NCI-H345 treated with DMSO at 0.1 percent for 48 hours (cell line): ENCODE data around the gene RASEF.

Experiments used
- DNase-seq: peaks from one replicate; lab custom pipeline; 2025; ENCODE audit not compliant: unreplicated experiment; lab: John Stamatoyannopoulos, UW

The RASEF gene

DNA sequence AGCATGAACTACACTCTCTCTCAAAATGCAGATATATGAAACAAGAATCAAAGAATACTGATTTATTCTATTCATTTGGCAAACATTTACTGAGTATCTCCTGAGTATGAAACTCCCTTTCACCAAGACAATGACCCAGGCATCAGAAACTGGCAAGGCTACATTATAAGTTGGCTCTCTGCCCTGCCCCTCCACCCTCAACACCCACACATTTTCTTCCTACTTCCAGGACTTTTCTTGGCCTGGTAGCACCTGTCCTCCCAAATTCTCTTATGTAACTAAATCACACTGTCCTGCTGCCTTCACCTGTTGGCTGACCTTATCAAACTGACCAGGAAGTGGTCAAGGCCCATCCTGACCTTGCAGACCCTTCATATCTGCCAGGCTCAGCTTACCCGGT is 3.5 kb downstream of the RASEF start:
- no peak for DNase-seq

- no peak for DNase-seq
Observed at GRCh38 chr9:83056911-83057310, 6.0 kb downstream of the RASEF start.

DNA sequence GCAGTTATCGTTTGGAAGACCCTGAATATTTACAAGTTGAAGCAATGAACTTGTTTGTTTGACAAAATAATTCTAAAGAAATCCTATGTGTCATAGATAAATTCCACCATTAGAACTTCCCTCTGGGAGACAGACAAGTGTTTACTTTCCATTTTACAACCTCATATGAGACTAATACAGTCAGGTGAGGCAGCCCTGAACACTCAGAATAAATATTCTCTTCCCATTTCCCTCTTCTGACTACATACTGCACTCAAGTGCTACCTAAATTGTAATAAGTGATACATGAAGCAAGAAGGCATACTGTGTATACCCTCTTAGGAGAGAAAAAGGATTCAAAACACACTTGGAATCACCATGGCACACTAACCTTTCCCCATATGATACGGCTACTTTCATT is 6.8 kb downstream of the RASEF start:
- no peak for DNase-seq

DNA sequence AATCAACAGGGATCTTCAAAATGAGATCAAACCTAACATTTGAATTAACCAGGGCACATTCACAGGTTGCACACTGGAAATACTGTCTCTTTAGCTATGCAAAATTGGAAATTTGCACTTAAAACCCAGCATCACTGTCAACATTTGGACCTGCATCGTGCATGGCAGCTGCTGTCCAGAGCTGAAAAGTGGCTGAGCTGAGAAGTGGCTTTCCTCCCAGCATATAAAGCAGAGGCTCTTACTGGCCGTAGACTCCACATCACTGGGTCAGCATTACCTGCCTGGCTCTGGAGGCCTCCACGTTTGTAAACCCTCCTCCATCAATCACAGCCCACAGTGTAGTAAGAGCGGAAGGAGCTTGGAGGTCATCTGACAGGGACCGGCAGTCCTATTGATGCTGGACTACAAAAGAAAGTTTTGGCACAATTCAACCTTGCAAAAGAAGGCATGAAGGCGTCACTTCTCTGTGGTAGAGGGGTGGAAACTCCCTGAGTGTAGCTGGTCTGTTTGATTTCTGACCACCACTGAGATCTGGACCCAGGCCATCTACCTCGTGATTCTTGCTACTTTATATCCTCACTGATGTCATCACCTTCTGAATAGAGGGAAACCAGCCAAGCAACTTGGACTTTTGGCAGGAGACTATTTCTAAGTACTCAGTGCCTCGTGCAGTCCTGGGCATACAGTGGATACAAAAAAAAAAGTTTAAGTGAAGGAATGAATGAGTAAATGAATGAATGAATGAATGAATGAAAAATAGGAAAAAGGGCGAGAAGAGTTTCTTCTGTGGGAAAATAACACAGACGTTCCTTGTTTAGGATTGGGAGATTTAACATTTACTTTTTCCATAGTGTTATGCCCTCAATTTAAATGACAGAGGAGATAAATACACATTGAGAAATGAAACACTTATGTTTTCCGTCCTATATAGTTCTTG is 14.8 kb downstream of the RASEF start:
- no peak for DNase-seq

DNA sequence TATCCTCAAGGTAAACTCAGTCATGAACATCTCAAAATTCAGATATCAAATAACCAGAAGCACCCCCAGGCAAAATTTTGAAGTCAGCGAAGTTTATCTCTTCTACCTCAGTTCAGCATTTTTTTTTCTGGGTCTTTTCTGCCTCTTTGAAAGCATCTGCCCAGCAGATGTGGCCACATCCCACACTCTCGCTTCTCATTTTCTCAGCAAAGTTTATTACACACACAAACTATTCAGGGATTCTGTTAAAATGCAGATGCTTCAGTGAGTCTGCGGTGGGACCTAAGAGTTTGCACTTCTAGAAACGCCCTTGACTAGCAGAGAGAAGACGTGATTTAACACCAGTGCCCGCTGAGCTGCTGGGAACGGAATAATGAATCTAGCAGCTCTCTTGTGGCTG is 19.3 kb downstream of the RASEF start:
- DNase-seq, result no peak

DNA sequence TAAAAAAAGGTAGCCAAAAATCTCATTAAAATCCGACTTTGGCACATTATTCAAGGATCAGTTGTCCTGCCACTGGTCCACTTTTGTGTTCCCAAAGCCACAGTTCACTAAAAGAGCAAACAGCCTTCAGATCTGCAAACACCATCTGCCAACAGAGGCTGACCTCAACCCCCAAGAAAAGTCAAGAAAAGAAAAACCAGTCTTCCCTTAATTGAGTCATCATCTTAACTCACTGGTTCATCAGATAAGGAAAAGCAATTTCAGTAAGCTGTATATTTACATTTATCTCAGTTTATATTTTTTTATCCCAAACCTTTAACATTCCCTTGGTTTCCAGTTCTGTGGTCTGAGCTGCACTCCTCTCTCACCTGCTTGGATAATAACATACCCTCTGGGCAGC is 21.2 kb downstream of the RASEF start:
- no peak for DNase-seq

GRCh38 chr9:83039303-83039702 is 23.6 kb downstream of the RASEF start:
- DNase-seq, result no peak

DNA sequence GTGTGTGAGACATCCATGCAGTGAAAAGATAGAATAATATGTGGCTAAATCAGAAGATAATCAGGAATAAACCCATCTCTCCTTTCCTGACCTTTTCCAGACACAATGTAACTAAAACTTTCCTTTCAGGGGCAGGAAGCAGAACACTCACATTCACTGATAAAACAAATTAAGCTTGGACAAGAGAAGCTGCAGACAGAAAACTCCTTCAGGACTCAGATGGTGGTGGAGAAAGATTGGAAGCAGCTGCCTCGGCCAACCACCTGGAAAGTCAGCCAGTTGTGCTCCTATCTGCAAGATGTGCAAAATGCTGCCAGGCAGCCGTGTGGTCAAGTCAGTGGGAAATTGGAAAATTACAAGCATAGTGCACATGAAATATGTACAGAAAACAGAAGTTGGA is 26.9 kb downstream of the RASEF start:
- DNase-seq, result no peak

- DNase-seq, result no peak
Observed at GRCh38 chr9:83035143-83035542, 27.8 kb downstream of the RASEF start.

DNA sequence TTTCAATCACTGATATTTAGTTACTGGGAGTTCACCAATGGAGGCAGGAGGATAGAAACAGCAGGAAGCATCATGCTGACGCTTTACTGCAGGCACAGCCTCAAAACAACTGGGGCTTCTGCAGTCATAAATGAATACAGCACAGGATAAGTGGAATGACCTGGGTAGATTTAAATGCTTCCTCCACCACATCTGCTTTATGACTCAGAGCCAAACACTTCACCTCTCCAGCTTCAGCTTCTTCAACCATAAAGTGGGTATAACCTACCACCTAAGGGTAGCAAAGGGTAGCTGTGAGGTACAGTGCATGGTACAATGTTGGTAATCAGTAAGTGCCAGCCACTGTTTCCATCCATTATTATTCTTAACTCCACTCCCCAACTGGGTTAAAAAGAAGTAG is 28.4 kb downstream of the RASEF start:
- DNase-seq, result no peak

GRCh38 chr9:83034026-83034425 is 28.9 kb downstream of the RASEF start:
- DNase-seq, result no peak

DNA sequence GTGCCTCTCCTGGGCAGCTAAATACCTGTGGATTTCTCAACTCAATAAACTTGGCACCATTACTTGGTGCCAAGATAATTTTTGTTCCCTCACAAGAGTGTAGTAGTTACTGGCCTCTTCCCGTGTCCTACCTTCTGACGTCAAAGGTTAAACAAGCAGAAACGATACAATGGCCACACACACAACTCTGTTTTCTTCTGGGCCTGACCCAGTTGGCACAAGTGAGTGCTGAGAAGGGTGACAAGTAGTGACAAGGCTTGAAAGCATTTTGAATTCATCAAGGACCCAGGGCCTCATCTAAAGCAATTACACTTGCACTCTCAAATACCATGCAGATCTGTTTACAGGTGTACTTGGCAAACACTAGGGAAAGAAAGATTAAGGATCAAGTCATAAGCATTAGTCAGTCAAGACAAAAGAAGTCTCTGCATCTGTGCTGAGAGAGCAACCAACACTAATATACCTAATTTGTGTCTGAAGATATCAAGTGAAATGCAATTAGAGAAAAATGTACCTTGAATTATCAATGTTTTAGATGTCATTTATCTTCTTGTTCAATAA is 30.8 kb downstream of the RASEF start:
- DNase-seq, result no peak

GRCh38 chr9:83030391-83031107 is 32.4 kb downstream of the RASEF start:
- no peak for DNase-seq

GRCh38 chr9:83029531-83030137 is 33.3 kb downstream of the RASEF start:
- no peak for DNase-seq

DNA sequence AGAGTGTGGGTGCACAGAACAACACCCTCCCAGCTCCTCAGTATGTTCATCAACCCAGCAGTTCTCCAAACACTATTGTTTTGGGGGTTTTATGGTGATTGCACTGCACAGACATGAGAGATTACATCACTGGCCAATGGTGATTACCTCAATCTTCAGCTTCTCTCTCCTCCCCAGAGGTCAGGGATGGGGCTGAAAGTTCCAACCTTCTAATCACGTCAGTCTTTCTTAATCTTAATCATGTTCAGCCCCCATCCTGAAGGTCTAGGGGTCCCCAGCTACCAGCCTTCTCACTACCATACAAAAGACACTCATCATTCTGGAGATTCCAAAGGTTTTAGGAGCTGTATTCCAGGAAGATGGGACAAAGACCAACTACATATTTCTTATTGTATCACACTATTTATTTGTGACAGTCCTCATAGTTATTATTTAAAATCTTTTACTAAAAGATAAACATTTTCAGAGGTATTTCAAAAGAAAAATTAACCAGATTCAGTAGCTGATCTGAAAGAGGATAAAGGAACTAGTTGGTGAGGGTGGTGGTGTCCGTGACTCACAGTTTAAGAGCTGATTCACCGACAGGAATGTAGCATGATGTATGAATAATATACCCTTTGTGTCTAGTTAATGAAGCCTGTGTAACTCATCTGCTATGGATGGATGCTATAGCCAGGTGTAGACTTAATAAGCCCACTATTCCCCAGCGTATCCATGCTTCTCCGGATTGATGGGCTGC is 35.6 kb downstream of the RASEF start:
- no peak for DNase-seq

- DNase-seq, result no peak
Observed at GRCh38 chr9:83024506-83025125, 38.3 kb downstream of the RASEF start.

GRCh38 chr9:83023151-83023550 is 39.8 kb downstream of the RASEF start:
- DNase-seq, result no peak

DNA sequence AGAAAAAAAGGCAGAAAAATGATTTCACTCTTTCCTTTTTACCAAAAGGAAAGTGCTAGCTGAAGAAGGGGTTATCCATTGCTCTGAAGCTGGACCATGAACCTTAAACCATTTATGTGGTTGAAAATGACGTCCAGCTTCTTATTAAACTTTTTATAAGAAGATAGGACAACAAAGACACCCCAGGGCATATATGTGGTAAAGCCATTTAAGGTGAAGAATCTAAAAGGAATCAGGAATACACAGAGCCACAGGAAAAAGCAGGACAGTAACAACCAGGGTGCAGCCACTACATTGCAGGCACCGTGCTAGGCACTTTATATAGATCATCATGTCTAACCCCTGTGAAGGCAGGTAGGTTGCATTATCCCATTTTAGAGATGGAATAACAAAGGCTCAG is 42.1 kb downstream of the RASEF start:
- DNase-seq, result no peak

DNA sequence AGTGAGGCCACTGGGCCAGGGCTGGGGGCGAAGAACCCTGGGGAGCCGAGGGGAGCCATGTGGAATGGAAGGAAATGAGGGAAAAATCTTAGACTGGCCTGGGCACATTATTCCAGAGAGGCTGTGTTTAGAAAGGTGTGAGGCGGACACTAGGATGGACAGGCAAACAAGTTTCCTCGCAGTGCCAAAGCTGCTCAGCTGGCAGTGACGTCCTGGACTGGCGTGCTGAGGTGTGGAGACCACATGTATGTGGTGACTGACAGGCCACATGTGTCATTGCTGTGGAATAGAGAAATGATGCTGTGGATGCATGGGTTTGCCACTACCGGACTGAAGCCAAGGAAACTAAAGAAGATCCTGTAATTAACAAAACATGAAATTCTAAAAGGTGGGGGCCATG is 42.6 kb downstream of the RASEF start:
- no peak for DNase-seq

GRCh38 chr9:83019246-83019645 is 43.7 kb downstream of the RASEF start:
- no peak for DNase-seq

DNA sequence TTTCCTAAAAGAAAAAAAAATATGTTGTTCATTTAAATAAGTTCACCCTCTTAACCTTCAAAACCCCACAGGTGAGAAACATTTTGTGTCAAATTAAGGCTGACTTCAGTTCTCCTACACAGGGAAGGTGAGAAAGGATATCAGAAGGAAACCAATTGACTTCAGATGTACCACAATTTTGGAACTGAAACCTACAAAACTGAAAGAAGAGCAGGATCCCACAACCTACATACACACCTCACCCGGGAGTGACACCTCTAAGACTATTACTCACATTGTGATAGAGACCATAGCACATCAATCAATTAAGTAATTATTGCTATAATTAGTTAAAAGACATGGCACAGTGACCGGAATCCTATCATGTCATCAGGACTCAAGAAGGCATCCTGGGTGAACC is 47.0 kb downstream of the RASEF start:
- DNase-seq, result no peak
